Fibroblast of pulmonary artery (primary cell): ENCODE results near the gene FAM8A1.

Experiments
- DNase-seq: peaks from one replicate; pipeline ENCODE4 v3.0.0-alpha.2; 2010; ENCODE audit warnings: low read depth
- H3K4me3 ChIP-seq: replicated peaks from 2 replicates; pipeline ENCODE4 v1.5.1; 2011; ENCODE audit warnings: low read depth, mild to moderate bottlenecking, control low read depth, low read length, moderate library complexity
- TF ChIP-seq, protein P1 (sequence below): IDR thresholded peaks from 2 replicates; pipeline ENCODE4 v1.5.1; 2011; ENCODE audit warnings: mild to moderate bottlenecking, control low read depth, low read length, inconsistent platforms; ENCODE audit errors: missing control alignments

FAM8A1 gene

GRCh38 chr6:17588011-17588410 lies 12.1 kb upstream of the FAM8A1 start:
- H3K4me3 ChIP-seq = no peak overlapping the region
- TF ChIP-seq, protein P1, sequence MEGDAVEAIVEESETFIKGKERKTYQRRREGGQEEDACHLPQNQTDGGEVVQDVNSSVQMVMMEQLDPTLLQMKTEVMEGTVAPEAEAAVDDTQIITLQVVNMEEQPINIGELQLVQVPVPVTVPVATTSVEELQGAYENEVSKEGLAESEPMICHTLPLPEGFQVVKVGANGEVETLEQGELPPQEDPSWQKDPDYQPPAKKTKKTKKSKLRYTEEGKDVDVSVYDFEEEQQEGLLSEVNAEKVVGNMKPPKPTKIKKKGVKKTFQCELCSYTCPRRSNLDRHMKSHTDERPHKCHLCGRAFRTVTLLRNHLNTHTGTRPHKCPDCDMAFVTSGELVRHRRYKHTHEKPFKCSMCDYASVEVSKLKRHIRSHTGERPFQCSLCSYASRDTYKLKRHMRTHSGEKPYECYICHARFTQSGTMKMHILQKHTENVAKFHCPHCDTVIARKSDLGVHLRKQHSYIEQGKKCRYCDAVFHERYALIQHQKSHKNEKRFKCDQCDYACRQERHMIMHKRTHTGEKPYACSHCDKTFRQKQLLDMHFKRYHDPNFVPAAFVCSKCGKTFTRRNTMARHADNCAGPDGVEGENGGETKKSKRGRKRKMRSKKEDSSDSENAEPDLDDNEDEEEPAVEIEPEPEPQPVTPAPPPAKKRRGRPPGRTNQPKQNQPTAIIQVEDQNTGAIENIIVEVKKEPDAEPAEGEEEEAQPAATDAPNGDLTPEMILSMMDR = no peak

GRCh38 chr6:17589406-17590096 lies 10.6 kb upstream of the FAM8A1 start:
- no peak overlapping the region for H3K4me3 ChIP-seq
- DNase-seq = peak; percentile 81
- TF ChIP-seq, protein P1 = peak; percentile 8

More at GRCh38 chr6:17588011-17588410, 12.1 kb upstream of the FAM8A1 start:
- no peak for DNase-seq

DNA sequence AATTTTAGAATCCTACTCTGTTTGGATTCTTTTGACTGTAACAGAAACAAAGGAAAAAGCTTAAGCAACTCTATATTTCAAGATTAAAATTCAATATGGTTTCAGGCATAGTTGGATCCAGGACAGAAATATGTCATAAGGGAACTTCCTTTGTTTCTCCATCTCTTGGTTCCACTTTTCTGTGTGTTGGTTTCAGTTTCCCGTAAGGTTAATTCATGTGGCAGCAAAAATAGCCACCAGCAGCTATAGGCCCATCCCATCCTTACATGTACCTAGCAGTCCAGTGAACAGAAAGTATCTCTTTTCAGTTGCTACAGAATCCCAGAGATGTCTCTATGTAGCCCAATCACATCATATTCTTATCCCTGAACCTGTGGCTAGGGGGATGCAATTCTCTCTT lies 8.8 kb upstream of the FAM8A1 start:
- TF ChIP-seq, protein P1 = no peak

DNA sequence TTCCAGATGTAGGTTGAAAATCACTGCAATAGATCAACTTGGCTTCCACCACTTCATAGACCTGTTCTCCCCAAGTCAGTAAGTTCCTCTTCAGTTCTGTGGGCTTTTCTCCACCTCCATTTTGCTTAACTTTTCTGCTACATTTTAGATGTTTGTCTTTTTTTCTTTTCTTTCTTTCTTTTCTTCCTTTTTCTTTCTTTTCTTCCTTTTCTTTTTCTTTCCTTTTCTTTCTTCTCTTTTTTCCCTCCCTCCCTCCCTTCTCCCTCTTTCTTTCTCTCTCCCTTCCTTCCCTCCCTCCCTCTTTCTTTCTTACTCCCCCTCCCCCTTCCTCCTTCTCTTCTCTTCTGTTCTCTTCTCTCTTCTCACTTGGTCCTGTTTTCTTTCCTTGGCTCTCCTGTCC lies 6.9 kb upstream of the FAM8A1 start:
- H3K4me3 ChIP-seq = no peak overlapping the region
- no peak for DNase-seq
- TF ChIP-seq, protein P1 = no peak

More for the DNA sequence above, 8.8 kb upstream of the FAM8A1 start:
- DNase-seq = peak; percentile 14
- no peak overlapping the region for H3K4me3 ChIP-seq

DNA sequence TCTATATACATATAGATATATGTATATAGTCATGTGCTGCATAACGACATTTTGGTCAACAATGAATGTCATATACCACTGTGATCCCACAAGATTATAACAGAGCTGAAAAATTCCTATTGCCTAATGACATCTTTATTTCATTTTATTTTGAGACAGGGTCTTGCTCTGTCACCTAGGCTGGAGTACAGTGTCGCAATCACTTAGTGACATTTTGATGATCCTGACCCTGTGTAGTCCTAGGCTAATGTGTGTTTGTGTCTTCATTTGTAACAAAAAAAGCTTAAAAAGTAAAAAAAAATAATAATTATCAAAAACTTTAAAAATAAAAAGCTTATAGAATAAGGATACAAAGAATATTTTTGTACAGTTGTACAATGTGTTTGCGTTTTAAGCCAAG lies 4.0 kb upstream of the FAM8A1 start:
- TF ChIP-seq, protein P1 = no peak
- H3K4me3 ChIP-seq = no peak overlapping the region
- no peak for DNase-seq

GRCh38 chr6:17600527-17601385 lies 654 bp downstream of the FAM8A1 start:
- DNase-seq = peak; percentile 24
- H3K4me3 ChIP-seq = peak overlapping the region; percentile 76
- TF ChIP-seq, protein P1 = no peak
